ENCODE data around the gene LIFR. TPM values are rescaled to one million over a fixed set of nuclear protein-coding genes. Genes with fewer than 3 reads are reported as not detected.

The LIFR gene
- total and polyA plus RNA-seq, 7 donors = 10.1 to 74.5 (median 28.9) TPM

- Histone ChIP-seq H3K4me3 (no peak overlapping the region), H3K27me3 (ENCODE audit: insufficient read depth in 3 of 3, low read length in 2 of 3) (no peaks in the 10 kb centered on the region), H3K9me3 (no peaks in the 10 kb centered on the region), H3K36me3 (ENCODE audit: insufficient read depth in 1 of 2, low read depth in 1 of 2) (no peaks in the 10 kb centered on the region), H3K27ac (peak overlapping the region; percentile 70), H3K4me1 (peaks cover 66% of the 10 kb centered on the region)
- WGBS, 3 donors = 24 to 49% (median 28%) methylated on average over 2 of the region's 2 CpGs
- DNase-seq (no peak), ATAC-seq (peak in 2 of 4 donors; percentile 40 to 51)
- intact Hi-C loops (cut with DNase I) = no loop called here
- TF ChIP-seq CTCF (IDR thresholded peaks at IDR 0.05) = no peak
Observed at GRCh38 chr5:38546691-38547146, 9.7 kb downstream of the LIFR start.

- peaks cover 78% of the 10 kb centered on the region for H3K4me1 ChIP-seq
Observed at GRCh38 chr5:38543886-38544285, 12.6 kb downstream of the LIFR start.

GRCh38 chr5:38543074-38543473, 13.4 kb downstream of the LIFR start:
- ATAC-seq (no peak), DNase-seq (no peak)
- Histone ChIP-seq H3K9me3 (no peaks in the 10 kb centered on the region), H3K4me1 (peaks cover 78% of the 10 kb centered on the region), H3K27ac (peak overlapping the region; percentile 86), H3K36me3 (ENCODE audit: insufficient read depth in 1 of 2, low read depth in 1 of 2) (no peaks in the 10 kb centered on the region), H3K27me3 (ENCODE audit: insufficient read depth in 3 of 3, low read length in 2 of 3) (no peaks in the 10 kb centered on the region), H3K4me3 (no peak overlapping the region)
- no peak for TF ChIP-seq CTCF (IDR thresholded peaks at IDR 0.05)
- WGBS, 3 donors = 62 to 71% (median 67%) methylated on average over 2 of the region's 2 CpGs
- intact Hi-C loops (cut with DNase I) = no loop called here

More at GRCh38 chr5:38543886-38544285, 12.6 kb downstream of the LIFR start:
- TF ChIP-seq CTCF (IDR thresholded peaks at IDR 0.05) = no peak
- DNase-seq (no peak), ATAC-seq (no peak)
- WGBS, 3 donors = 93 to 96% (median 94%) methylated on average over 4 of the region's 4 CpGs
- intact Hi-C loops (cut with DNase I) = no loop called here
- no peaks in the 10 kb centered on the region for H3K36me3 ChIP-seq (ENCODE audit: insufficient read depth in 1 of 2, low read depth in 1 of 2)
- no peak overlapping the region for H3K4me3 ChIP-seq
- no peaks in the 10 kb centered on the region for H3K9me3 ChIP-seq
- H3K27me3 ChIP-seq (ENCODE audit: insufficient read depth in 3 of 3, low read length in 2 of 3) = no peaks in the 10 kb centered on the region
- no peak overlapping the region for H3K27ac ChIP-seq

GRCh38 chr5:38541174-38541725, 15.2 kb downstream of the LIFR start:
- Histone ChIP-seq H3K36me3 (ENCODE audit: insufficient read depth in 1 of 2, low read depth in 1 of 2) (no peaks in the 10 kb centered on the region), H3K4me1 (peaks cover 76% of the 10 kb centered on the region), H3K4me3 (peak overlapping the region; percentile 42), H3K9me3 (no peaks in the 10 kb centered on the region), H3K27me3 (ENCODE audit: insufficient read depth in 3 of 3, low read length in 2 of 3) (no peaks in the 10 kb centered on the region), H3K27ac (peak overlapping the region; percentile 86)
- ATAC-seq (peak; percentile 36 to 71 (median 64)), DNase-seq (no peak)
- intact Hi-C loops (cut with DNase I) = no loop called here
- no peak for TF ChIP-seq CTCF (IDR thresholded peaks at IDR 0.05)
- 20 to 68% (median 31%) methylated on average over 2 of the region's 2 CpGs for WGBS, 3 donors

- 19 to 30% (median 24%) methylated on average over 6 of the region's 6 CpGs for WGBS, 3 donors
- no peaks in the 10 kb centered on the region for H3K9me3 ChIP-seq
- ATAC-seq (peak; percentile 95 to 97 (median 96)), DNase-seq (peak; percentile 63 to 82)
- peaks cover 81% of the 10 kb centered on the region for H3K4me1 ChIP-seq
- no peaks in the 10 kb centered on the region for H3K36me3 ChIP-seq (ENCODE audit: insufficient read depth in 1 of 2, low read depth in 1 of 2)
- intact Hi-C loops (cut with DNase I) = no loop called here
- H3K4me3 ChIP-seq = peak overlapping the region; percentile 42
- H3K27ac ChIP-seq = peak overlapping the region; percentile 86
- no peak for TF ChIP-seq CTCF (IDR thresholded peaks at IDR 0.05)
- H3K27me3 ChIP-seq (ENCODE audit: insufficient read depth in 3 of 3, low read length in 2 of 3) = no peaks in the 10 kb centered on the region
Observed at GRCh38 chr5:38540314-38540713, 16.1 kb downstream of the LIFR start.

Data from psoas muscle (tissue), 8 donors.